WI38 (cell line): ENCODE measurements around the gene TYW1.
"Not testable (repeated sequence)": the region's sequence is repeated elsewhere in the genome, so short reads cannot be mapped to it uniquely, and the experiment has no call there.

ENCODE experiments used
- H3K4me3 ChIP-seq: 2 replicates; pipeline ENCODE4 v1.5.1; 2011; ENCODE audit warnings: low read depth, mild to moderate bottlenecking, control low read depth, low read length
- CTCF ChIP-seq: IDR thresholded peaks from 2 replicates; pipeline ENCODE4 v1.5.1; 2012; ENCODE audit warnings: low read depth, mild to moderate bottlenecking, control low read depth, low read length

TYW1 gene

GRCh38 chr7:67143091-67143786 is 146.6 kb downstream of the TYW1 start:
- H3K4me3 ChIP-seq = not testable (repeated sequence)

- H3K4me3 ChIP-seq = not testable (repeated sequence)
Measured at GRCh38 chr7:67145581-67146193, 149.1 kb downstream of the TYW1 start.

- H3K4me3 ChIP-seq = not testable (repeated sequence)
Measured at GRCh38 chr7:67149131-67149530, 152.5 kb downstream of the TYW1 start.

GRCh38 chr7:67154374-67154773 is 157.7 kb downstream of the TYW1 start:
- not testable (repeated sequence) for H3K4me3 ChIP-seq

- H3K4me3 ChIP-seq = not testable (repeated sequence)
Measured at GRCh38 chr7:67156064-67156463, 159.4 kb downstream of the TYW1 start.

- not testable (repeated sequence) for H3K4me3 ChIP-seq
Measured at GRCh38 chr7:67163285-67163684, 166.7 kb downstream of the TYW1 start.

- H3K4me3 ChIP-seq = not testable (repeated sequence)
Measured at GRCh38 chr7:67171151-67171550, 174.5 kb downstream of the TYW1 start.

- peak; percentile 7; the same call in 1 of the 2 replicates for TF ChIP-seq CTCF
- H3K4me3 ChIP-seq = not testable (repeated sequence)
Measured at GRCh38 chr7:67176730-67177129, 180.1 kb downstream of the TYW1 start.

GRCh38 chr7:67178915-67179688 is 182.5 kb downstream of the TYW1 start:
- not testable (repeated sequence) for H3K4me3 ChIP-seq

- H3K4me3 ChIP-seq = not testable (repeated sequence)
Measured at GRCh38 chr7:67182956-67183750, 186.5 kb downstream of the TYW1 start.

GRCh38 chr7:67184912-67185659 is 188.5 kb downstream of the TYW1 start:
- H3K4me3 ChIP-seq = not testable (repeated sequence)

GRCh38 chr7:67185660-67186129 is 189.1 kb downstream of the TYW1 start:
- not testable (repeated sequence) for H3K4me3 ChIP-seq

GRCh38 chr7:67189160-67189559 is 192.5 kb downstream of the TYW1 start:
- not testable (repeated sequence) for H3K4me3 ChIP-seq

- H3K4me3 ChIP-seq = not testable (repeated sequence)
Measured at GRCh38 chr7:67189801-67190465, 193.3 kb downstream of the TYW1 start.

- H3K4me3 ChIP-seq = not testable (repeated sequence)
Measured at GRCh38 chr7:67191002-67191720, 194.5 kb downstream of the TYW1 start.

- not testable (repeated sequence) for H3K4me3 ChIP-seq
Measured at GRCh38 chr7:67192123-67192702, 195.6 kb downstream of the TYW1 start.
